Measurements from ENCODE around the gene STAM2.
"Not testable (repeated sequence)": the region's sequence is repeated elsewhere in the genome, so short reads cannot be mapped to it uniquely, and the experiment has no call there.

STAM2 gene

DNA sequence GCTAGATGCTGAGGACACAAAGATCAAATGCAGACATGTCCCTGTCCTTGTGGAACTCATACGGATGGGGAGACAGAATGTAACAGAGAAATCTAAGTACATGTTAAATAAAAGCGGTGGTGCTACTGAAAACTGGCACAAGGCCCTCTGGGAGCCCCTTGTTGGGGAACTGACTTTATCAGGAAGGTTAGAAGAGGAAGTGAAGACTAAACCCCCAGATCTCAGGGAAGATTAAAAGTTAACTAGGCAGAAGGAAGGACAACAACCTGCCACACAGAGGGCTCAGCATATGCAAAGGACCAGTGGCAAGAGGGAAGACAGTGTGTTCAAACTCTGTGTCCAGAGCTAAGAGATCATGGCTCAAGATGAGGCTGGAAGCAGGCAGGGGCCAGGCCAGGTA, 81.5 kb downstream of the STAM2 start:
- Histone ChIP-seq H3K9me3 (no peaks in the 10 kb centered on the region), H3K4me3 (ENCODE audit: low read depth, low read length) (no peak overlapping the region), H3K36me3 (no peaks in the 10 kb centered on the region), H3K4me1 (no peaks in the 10 kb centered on the region), H3K27me3 (peaks cover 30% of the 10 kb centered on the region)
- TF ChIP-seq, protein P1, sequence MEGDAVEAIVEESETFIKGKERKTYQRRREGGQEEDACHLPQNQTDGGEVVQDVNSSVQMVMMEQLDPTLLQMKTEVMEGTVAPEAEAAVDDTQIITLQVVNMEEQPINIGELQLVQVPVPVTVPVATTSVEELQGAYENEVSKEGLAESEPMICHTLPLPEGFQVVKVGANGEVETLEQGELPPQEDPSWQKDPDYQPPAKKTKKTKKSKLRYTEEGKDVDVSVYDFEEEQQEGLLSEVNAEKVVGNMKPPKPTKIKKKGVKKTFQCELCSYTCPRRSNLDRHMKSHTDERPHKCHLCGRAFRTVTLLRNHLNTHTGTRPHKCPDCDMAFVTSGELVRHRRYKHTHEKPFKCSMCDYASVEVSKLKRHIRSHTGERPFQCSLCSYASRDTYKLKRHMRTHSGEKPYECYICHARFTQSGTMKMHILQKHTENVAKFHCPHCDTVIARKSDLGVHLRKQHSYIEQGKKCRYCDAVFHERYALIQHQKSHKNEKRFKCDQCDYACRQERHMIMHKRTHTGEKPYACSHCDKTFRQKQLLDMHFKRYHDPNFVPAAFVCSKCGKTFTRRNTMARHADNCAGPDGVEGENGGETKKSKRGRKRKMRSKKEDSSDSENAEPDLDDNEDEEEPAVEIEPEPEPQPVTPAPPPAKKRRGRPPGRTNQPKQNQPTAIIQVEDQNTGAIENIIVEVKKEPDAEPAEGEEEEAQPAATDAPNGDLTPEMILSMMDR (IDR thresholded peaks at IDR 0.05; ENCODE audit: low read depth, low read length), result no peak
- no peak for DNase-seq

DNA sequence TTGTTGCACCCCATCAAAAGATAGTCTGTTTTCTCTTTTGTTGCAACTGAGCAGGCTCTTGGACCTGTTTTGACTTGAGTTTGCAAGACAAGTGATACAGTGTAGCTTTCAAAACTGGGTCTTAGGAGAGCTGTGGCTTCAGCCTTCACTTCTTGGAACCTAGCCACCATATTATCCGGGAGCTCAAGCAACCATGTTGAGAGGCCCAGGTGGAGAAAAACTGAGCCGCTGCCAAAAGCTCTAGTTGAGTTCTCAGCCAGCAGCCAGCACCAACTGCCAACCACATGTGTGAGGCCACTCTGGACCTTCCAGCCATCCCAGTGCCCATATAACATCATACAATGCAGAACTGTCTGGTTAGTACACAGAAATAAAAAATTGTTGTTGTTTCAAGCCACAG, 82.1 kb downstream of the STAM2 start:
- H3K36me3 ChIP-seq, result no peaks in the 10 kb centered on the region
- peaks cover 25% of the 10 kb centered on the region for H3K27me3 ChIP-seq
- TF ChIP-seq, protein P1 (IDR thresholded peaks at IDR 0.05; ENCODE audit: low read depth, low read length), result no peak
- H3K4me3 ChIP-seq (ENCODE audit: low read depth, low read length), result no peak overlapping the region
- no peak for DNase-seq
- H3K9me3 ChIP-seq, result no peaks in the 10 kb centered on the region
- H3K4me1 ChIP-seq, result no peaks in the 10 kb centered on the region

- TF ChIP-seq, protein P1 (IDR thresholded peaks at IDR 0.05; ENCODE audit: low read depth, low read length), result no peak
- no peak for DNase-seq
- no peaks in the 10 kb centered on the region for H3K9me3 ChIP-seq
Observed at GRCh38 chr2:152092095-152092494, 83.5 kb downstream of the STAM2 start.

DNA sequence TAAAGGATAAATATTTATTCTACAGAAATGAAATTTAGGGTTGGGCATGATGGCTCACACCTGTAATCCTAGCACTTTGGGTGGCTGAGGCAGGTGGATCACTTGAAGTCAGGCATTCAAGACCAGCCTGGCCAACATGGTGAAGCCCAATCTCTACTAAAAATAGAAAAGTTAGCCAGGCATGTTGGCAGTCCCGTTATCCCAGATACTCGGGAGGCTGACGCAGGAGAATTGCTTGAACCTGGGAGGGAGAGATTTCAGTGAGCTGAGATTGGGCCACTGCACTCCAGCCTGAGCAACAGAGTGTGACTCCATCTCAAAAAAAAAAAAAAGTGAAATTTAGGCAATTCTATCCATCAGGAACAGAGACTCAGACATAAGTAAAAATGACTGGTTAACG, 84.8 kb downstream of the STAM2 start:
- DNase-seq; H3K4me1 ChIP-seq; H3K27me3 ChIP-seq; H3K9me3 ChIP-seq; H3K36me3 ChIP-seq; H3K4me3 ChIP-seq (ENCODE audit: low read depth, low read length): not testable (repeated sequence)

More at GRCh38 chr2:152092095-152092494, 83.5 kb downstream of the STAM2 start:
- Histone ChIP-seq H3K27me3 (peaks cover 12% of the 10 kb centered on the region), H3K4me3 (ENCODE audit: low read depth, low read length) (no peak overlapping the region), H3K36me3 (no peaks in the 10 kb centered on the region), H3K4me1 (no peaks in the 10 kb centered on the region)

DNA sequence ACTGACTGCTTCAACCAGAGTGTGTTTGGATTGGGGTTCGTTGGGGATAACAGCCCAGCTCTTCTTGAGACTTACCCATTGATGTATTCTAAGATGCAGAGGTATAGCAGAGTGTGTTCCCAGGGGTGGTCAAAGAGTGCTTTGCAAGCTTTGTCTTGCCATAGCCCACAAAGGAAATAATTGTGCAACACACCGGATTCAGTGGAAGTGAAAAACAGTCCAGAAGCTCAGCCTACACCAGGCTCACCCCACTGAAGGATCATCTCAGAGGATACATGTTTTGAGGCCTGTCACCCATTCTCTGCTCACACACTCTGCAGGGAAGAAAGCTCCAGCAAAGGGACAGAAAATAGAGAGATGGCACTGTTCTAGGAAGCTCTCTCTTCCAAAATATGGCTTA, 86.3 kb downstream of the STAM2 start:
- no peak overlapping the region for H3K4me3 ChIP-seq (ENCODE audit: low read depth, low read length)
- no peak for DNase-seq
- H3K27me3 ChIP-seq, result no peaks in the 10 kb centered on the region
- H3K36me3 ChIP-seq, result no peaks in the 10 kb centered on the region
- no peaks in the 10 kb centered on the region for H3K4me1 ChIP-seq
- TF ChIP-seq, protein P1 (IDR thresholded peaks at IDR 0.05; ENCODE audit: low read depth, low read length), result no peak
- H3K9me3 ChIP-seq, result no peaks in the 10 kb centered on the region

DNA sequence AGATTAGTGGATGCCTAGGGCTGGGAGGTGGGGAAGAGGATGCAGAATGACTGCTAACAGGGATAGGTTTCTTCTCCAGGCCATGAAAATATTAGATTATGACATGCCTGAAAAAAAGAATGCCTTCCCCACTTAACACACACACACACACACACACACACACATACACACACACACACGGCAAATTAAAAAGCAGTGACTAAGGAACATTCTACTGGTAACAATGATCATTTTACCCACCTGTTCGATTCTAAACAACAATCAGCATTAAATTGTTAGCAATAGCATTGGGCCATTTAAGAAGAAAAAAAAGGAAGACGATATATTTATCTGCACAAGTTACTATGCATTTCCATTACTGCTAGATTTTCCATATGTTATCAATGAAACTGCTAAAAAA, 87.6 kb downstream of the STAM2 start:
- H3K36me3 ChIP-seq, result no peaks in the 10 kb centered on the region
- no peak overlapping the region for H3K4me3 ChIP-seq (ENCODE audit: low read depth, low read length)
- no peaks in the 10 kb centered on the region for H3K4me1 ChIP-seq
- no peaks in the 10 kb centered on the region for H3K27me3 ChIP-seq
- no peak for DNase-seq
- H3K9me3 ChIP-seq, result no peaks in the 10 kb centered on the region
- TF ChIP-seq, protein P1 (IDR thresholded peaks at IDR 0.05; ENCODE audit: low read depth, low read length), result no peak

DNA sequence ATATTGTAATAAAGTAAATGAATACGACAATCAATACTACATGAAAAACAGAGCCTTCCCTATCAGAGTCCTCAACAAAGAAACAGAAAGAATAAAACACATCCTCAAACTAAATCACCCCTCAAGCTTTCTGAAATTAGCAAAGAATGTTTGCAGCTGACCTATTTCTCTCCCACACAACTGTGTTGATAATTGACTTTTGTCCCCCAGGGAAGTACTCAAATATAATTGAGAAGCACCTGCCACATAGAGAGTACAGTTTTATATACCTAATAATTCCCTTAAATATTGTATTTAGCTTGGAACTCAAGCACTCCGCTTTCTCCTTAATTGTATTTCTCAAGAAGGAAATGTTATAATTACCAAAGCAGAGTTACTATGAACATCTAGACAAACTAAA, 89.3 kb downstream of the STAM2 start:
- Histone ChIP-seq H3K4me1 (no peaks in the 10 kb centered on the region), H3K27me3 (no peaks in the 10 kb centered on the region), H3K4me3 (ENCODE audit: low read depth, low read length) (no peak overlapping the region), H3K9me3 (no peaks in the 10 kb centered on the region), H3K36me3 (no peaks in the 10 kb centered on the region)
- no peak for DNase-seq
- TF ChIP-seq, protein P1 (IDR thresholded peaks at IDR 0.05; ENCODE audit: low read depth, low read length), result no peak
